MG63 (cell line): Measurements from ENCODE around the gene PCDH19. TPM values are rescaled to one million over a fixed set of nuclear protein-coding genes. Genes with fewer than 3 reads are reported as not detected.

Experiments used
- DNase-seq: peaks from one replicate; pipeline ENCODE4 v3.0.0-alpha.2; 2020
- H3K27me3 ChIP-seq: fragments of 250-450 bp; sonication (Bioruptor Pico); 2 replicates; pipeline ENCODE4 v1.5.1; 2020; ENCODE audit warnings: mild to moderate bottlenecking, moderate library complexity
- H3K36me3 ChIP-seq: fragments of 250-450 bp; sonication (Bioruptor Pico); 2 replicates; pipeline ENCODE4 v1.5.1; 2020; ENCODE audit warnings: mild to moderate bottlenecking, moderate library complexity
- H3K4me3 ChIP-seq: fragments of 250-450 bp; sonication (Bioruptor Pico); 2 replicates; pipeline ENCODE4 v1.5.1; 2020; ENCODE audit warnings: mild to moderate bottlenecking, moderate library complexity
- H3K9me3 ChIP-seq: fragments of 250-450 bp; sonication (Bioruptor Pico); 2 replicates; pipeline ENCODE4 v1.5.1; 2020; ENCODE audit warnings: mild to moderate bottlenecking, moderate library complexity
- total RNA-seq: library from RNA; depleted of rRNA; stranded (reverse); fragments of >200 nt; shearing (Covaris generic); gene quantifications from 2 replicates; pipeline ENCODE4 v1.2.3, GENCODE V29; 2014; ENCODE audit warnings: low replicate concordance

PCDH19 gene
- total RNA-seq, 1 experiment from 2014 or later: not detected

- no peaks in the 10 kb centered on the region for H3K27me3 ChIP-seq
- no peak overlapping the region for H3K4me3 ChIP-seq
- no peaks in the 10 kb centered on the region for H3K36me3 ChIP-seq
- no peak for DNase-seq
- H3K9me3 ChIP-seq: no peaks in the 10 kb centered on the region
Observed at GRCh38 chrX:100350704-100351489, 59.2 kb downstream of the PCDH19 start.

- H3K9me3 ChIP-seq: no peaks in the 10 kb centered on the region
- DNase-seq: no peak
- no peaks in the 10 kb centered on the region for H3K27me3 ChIP-seq
Observed at GRCh38 chrX:100349391-100349790, 60.7 kb downstream of the PCDH19 start.

GRCh38 chrX:100341142-100341510, 68.9 kb downstream of the PCDH19 start:
- DNase-seq: peak; percentile 8
- Histone ChIP-seq H3K4me3 (no peak overlapping the region), H3K36me3 (no peaks in the 10 kb centered on the region)

More at GRCh38 chrX:100349391-100349790, 60.7 kb downstream of the PCDH19 start:
- Histone ChIP-seq H3K36me3 (no peaks in the 10 kb centered on the region), H3K4me3 (no peak overlapping the region)

GRCh38 chrX:100340491-100341141, 69.5 kb downstream of the PCDH19 start:
- Histone ChIP-seq H3K4me3 (no peak overlapping the region), H3K27me3 (no peaks in the 10 kb centered on the region), H3K9me3 (no peaks in the 10 kb centered on the region), H3K36me3 (no peaks in the 10 kb centered on the region)
- no peak for DNase-seq

More at GRCh38 chrX:100341142-100341510, 68.9 kb downstream of the PCDH19 start:
- Histone ChIP-seq H3K9me3 (no peaks in the 10 kb centered on the region), H3K27me3 (no peaks in the 10 kb centered on the region)

- Histone ChIP-seq H3K9me3 (no peaks in the 10 kb centered on the region), H3K4me3 (no peak overlapping the region), H3K27me3 (no peaks in the 10 kb centered on the region), H3K36me3 (no peaks in the 10 kb centered on the region)
- no peak for DNase-seq
Observed at GRCh38 chrX:100328351-100328750, 81.7 kb downstream of the PCDH19 start.

GRCh38 chrX:100319716-100320115, 90.4 kb downstream of the PCDH19 start:
- Histone ChIP-seq H3K4me3 (no peak overlapping the region), H3K9me3 (no peaks in the 10 kb centered on the region), H3K36me3 (no peaks in the 10 kb centered on the region), H3K27me3 (no peaks in the 10 kb centered on the region)
- DNase-seq: peak; percentile 4

- peak; percentile 7 for DNase-seq
- H3K9me3 ChIP-seq: no peaks in the 10 kb centered on the region
Observed at GRCh38 chrX:100316987-100317386, 93.1 kb downstream of the PCDH19 start.

GRCh38 chrX:100315566-100315965, 94.5 kb downstream of the PCDH19 start:
- DNase-seq: no peak
- Histone ChIP-seq H3K9me3 (no peaks in the 10 kb centered on the region), H3K4me3 (no peak overlapping the region)

More at GRCh38 chrX:100316987-100317386, 93.1 kb downstream of the PCDH19 start:
- H3K27me3 ChIP-seq: no peaks in the 10 kb centered on the region
- no peaks in the 10 kb centered on the region for H3K36me3 ChIP-seq
- H3K4me3 ChIP-seq: no peak overlapping the region

GRCh38 chrX:100299559-100299958, 110.5 kb downstream of the PCDH19 start:
- DNase-seq: no peak
- Histone ChIP-seq H3K9me3 (no peaks in the 10 kb centered on the region), H3K4me3 (no peak overlapping the region), H3K36me3 (no peaks in the 10 kb centered on the region), H3K27me3 (no peaks in the 10 kb centered on the region)

More at GRCh38 chrX:100315566-100315965, 94.5 kb downstream of the PCDH19 start:
- Histone ChIP-seq H3K27me3 (no peaks in the 10 kb centered on the region), H3K36me3 (no peaks in the 10 kb centered on the region)

GRCh38 chrX:100297728-100298127, 112.3 kb downstream of the PCDH19 start:
- no peak for DNase-seq
- no peaks in the 10 kb centered on the region for H3K9me3 ChIP-seq
- H3K36me3 ChIP-seq: no peaks in the 10 kb centered on the region
- H3K4me3 ChIP-seq: no peak overlapping the region
- no peaks in the 10 kb centered on the region for H3K27me3 ChIP-seq

- Histone ChIP-seq H3K9me3 (no peaks in the 10 kb centered on the region), H3K27me3 (no peaks in the 10 kb centered on the region), H3K36me3 (no peaks in the 10 kb centered on the region), H3K4me3 (no peak overlapping the region)
- DNase-seq: no peak
Observed at GRCh38 chrX:100296183-100296753, 113.8 kb downstream of the PCDH19 start.

GRCh38 chrX:100294965-100295364, 115.1 kb downstream of the PCDH19 start:
- DNase-seq: no peak
- H3K4me3 ChIP-seq: no peak overlapping the region
- no peaks in the 10 kb centered on the region for H3K36me3 ChIP-seq
- H3K9me3 ChIP-seq: no peaks in the 10 kb centered on the region
- no peaks in the 10 kb centered on the region for H3K27me3 ChIP-seq

- Histone ChIP-seq H3K4me3 (no peak overlapping the region), H3K9me3 (no peaks in the 10 kb centered on the region), H3K27me3 (no peaks in the 10 kb centered on the region), H3K36me3 (no peaks in the 10 kb centered on the region)
- no peak for DNase-seq
Observed at GRCh38 chrX:100289066-100289558, 121.0 kb downstream of the PCDH19 start.

GRCh38 chrX:100277231-100277630, 132.8 kb downstream of the PCDH19 start:
- no peak for DNase-seq
- no peaks in the 10 kb centered on the region for H3K27me3 ChIP-seq
- H3K4me3 ChIP-seq: no peak overlapping the region
- no peaks in the 10 kb centered on the region for H3K36me3 ChIP-seq
- no peaks in the 10 kb centered on the region for H3K9me3 ChIP-seq

GRCh38 chrX:100274916-100275315, 135.2 kb downstream of the PCDH19 start:
- H3K27me3 ChIP-seq: no peaks in the 10 kb centered on the region
- H3K4me3 ChIP-seq: no peak overlapping the region
- no peaks in the 10 kb centered on the region for H3K36me3 ChIP-seq
- DNase-seq: no peak
- no peaks in the 10 kb centered on the region for H3K9me3 ChIP-seq

GRCh38 chrX:100265179-100265578, 144.9 kb downstream of the PCDH19 start:
- DNase-seq: no peak
- Histone ChIP-seq H3K36me3 (no peaks in the 10 kb centered on the region), H3K4me3 (no peak overlapping the region), H3K27me3 (no peaks in the 10 kb centered on the region), H3K9me3 (no peaks in the 10 kb centered on the region)

- no peak for DNase-seq
- Histone ChIP-seq H3K9me3 (no peaks in the 10 kb centered on the region), H3K27me3 (no peaks in the 10 kb centered on the region), H3K36me3 (no peaks in the 10 kb centered on the region), H3K4me3 (no peak overlapping the region)
Observed at GRCh38 chrX:100264200-100264599, 145.9 kb downstream of the PCDH19 start.
